ENCODE data around the gene SNUPN. TPM values are rescaled to one million over a fixed set of nuclear protein-coding genes. Genes with fewer than 3 reads are reported as not detected.

Gene SNUPN
- total and polyA plus RNA-seq, 2 donors (not counting 1 experiment from before 2014, with no cell fraction given) = 10.5 to 23.5 TPM

DNA sequence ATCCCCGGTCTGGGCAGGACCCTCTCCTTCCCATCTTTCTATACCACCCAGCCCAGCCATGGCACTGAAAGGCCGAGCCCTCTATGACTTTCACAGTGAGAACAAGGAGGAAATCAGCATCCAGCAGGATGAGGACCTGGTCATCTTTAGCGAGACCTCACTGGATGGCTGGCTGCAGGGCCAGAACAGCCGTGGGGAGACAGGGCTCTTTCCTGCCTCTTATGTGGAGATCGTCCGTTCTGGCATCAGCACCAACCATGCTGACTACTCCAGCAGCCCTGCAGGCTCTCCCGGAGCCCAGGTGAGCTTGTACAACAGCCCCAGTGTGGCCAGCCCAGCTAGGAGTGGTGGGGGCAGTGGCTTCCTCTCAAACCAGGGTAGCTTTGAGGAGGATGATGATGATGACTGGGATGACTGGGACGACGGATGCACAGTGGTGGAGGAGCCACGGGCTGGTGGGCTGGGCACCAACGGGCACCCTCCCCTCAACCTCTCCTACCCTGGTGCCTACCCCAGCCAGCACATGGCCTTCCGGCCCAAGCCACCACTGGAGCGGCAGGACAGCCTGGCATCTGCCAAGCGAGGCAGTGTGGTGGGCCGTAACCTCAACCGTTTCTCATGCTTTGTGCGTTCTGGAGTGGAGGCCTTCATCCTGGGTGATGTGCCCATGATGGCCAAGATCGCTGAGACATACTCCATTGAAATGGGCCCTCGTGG, 23.7 kb upstream of the SNUPN start:
- H3K79me2 ChIP-seq (ENCODE audit: control insufficient read depth, insufficient read depth, low read length) = no peaks in the 10 kb centered on the region
- Mint-ChIP-seq H3K9me3 (ENCODE audit: insufficient read depth) (no peaks in the 10 kb centered on the region), H3K4me3 (peak overlapping the region; percentile 89), H3K27ac (no peak overlapping the region), H3K27me3 (peaks cover 14% of the 10 kb centered on the region), H3K4me1 (peaks cover 13% of the 10 kb centered on the region)
- H3K27me3 ChIP-seq (replicated peaks in 1 of 4; ENCODE audit: control extremely low read depth in 1 of 4, control insufficient read depth in 3 of 4, insufficient read depth in 4 of 4, low read length in 3 of 4) = peaks cover 0 to 28% (median 12%) of the 10 kb centered on the region in 4 experiments
- ChIA-PET CTCF (interaction anchor here (1.4 kb wide), 1 partner anchor 9 kb away, joined by 3 read pairs; the partner anchor contains the start of gene IMP3), POLR2A (no interaction called here)
- intact Hi-C loops (cut with micrococcal nuclease) = loop anchor here (10.0 kb wide), 1 partner anchor 624 kb away; the partner anchor contains the start of gene PPCDC
- 96% methylated on average over 19 of the region's 19 CpGs for WGBS (ENCODE audit: insufficient coverage)
- ATAC-seq (ENCODE audit: low read depth) (no peak), DNase-seq (no peak)
- H2AFZ ChIP-seq (ENCODE audit: insufficient read depth, low read depth, low read length, poor library complexity, severe bottlenecking) = no peak overlapping the region
- H3K9me3 ChIP-seq (ENCODE audit: control extremely low read depth in 1 of 3, control insufficient read depth in 2 of 3, insufficient read depth in 1 of 3, low read length in 2 of 3) = peaks cover 0 to 4% (median 0%) of the 10 kb centered on the region in 3 donors
- peaks cover 15 to 17% of the 10 kb centered on the region in 2 donors for H3K4me1 ChIP-seq (ENCODE audit: control insufficient read depth in 2 of 2, insufficient read depth in 2 of 2, low read length in 2 of 2)
- H3K36me3 ChIP-seq (replicated peaks in 1 of 2; ENCODE audit: control extremely low read depth in 1 of 2, control insufficient read depth in 1 of 2, extremely low read depth in 1 of 2, insufficient read depth in 2 of 2, low read length in 1 of 2) = no peaks in the 10 kb centered on the region
- H3K9ac ChIP-seq (ENCODE audit: low read length) = no peak overlapping the region
- H3K27ac ChIP-seq (ENCODE audit: low read length in 2 of 2) = no peak overlapping the region
- no peak for TF ChIP-seq EZH2 (IDR thresholded peaks at IDR 0.05; ENCODE audit: borderline replicate concordance, insufficient read depth, low read depth, low read length, poor library complexity, severe bottlenecking)
- TF ChIP-seq, protein P1, sequence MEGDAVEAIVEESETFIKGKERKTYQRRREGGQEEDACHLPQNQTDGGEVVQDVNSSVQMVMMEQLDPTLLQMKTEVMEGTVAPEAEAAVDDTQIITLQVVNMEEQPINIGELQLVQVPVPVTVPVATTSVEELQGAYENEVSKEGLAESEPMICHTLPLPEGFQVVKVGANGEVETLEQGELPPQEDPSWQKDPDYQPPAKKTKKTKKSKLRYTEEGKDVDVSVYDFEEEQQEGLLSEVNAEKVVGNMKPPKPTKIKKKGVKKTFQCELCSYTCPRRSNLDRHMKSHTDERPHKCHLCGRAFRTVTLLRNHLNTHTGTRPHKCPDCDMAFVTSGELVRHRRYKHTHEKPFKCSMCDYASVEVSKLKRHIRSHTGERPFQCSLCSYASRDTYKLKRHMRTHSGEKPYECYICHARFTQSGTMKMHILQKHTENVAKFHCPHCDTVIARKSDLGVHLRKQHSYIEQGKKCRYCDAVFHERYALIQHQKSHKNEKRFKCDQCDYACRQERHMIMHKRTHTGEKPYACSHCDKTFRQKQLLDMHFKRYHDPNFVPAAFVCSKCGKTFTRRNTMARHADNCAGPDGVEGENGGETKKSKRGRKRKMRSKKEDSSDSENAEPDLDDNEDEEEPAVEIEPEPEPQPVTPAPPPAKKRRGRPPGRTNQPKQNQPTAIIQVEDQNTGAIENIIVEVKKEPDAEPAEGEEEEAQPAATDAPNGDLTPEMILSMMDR (IDR thresholded peaks at IDR 0.05) = no peak
- H3K4me3 ChIP-seq (ENCODE audit: control extremely low read depth in 1 of 5, extremely low read depth in 1 of 5, insufficient read depth in 1 of 5, low read depth in 2 of 5, low read length in 4 of 5) = no peak overlapping the region
- no peaks in the 10 kb centered on the region for H4K20me1 ChIP-seq (ENCODE audit: control insufficient read depth, insufficient read depth, low read length, poor library complexity, severe bottlenecking)
- no peak overlapping the region for H3K4me2 ChIP-seq (replicated peaks; ENCODE audit: low read depth, low read length, poor library complexity, severe bottlenecking)
